A549 (cell line): ENCODE data around the gene PRTN3. TPM values are rescaled to one million over a fixed set of nuclear protein-coding genes. Genes with fewer than 3 reads are reported as not detected.

Experiments used
- ATAC-seq, 2 experiments: fragments of 200-7000 bp in 1 of 2; fragments of >200 bp in 1 of 2; cut with Nextera tagmentation in 1 of 2; cut with Tn5 transposase in 1 of 2; 3 replicates each; pipeline versions ENCODE4 v1.8.0 to v1.9.1; 2018 to 2020; ENCODE audit warnings: mild to moderate bottlenecking in 1 of 2, moderate library complexity in 1 of 2
- CTCF ChIA-PET: fragments of 300-600 bp; sonication (Branson Sonifier 250); formaldehyde crosslinking; extraction: SDS; loops from one replicate; lab custom pipeline; 2021; ENCODE audit warnings: antibody characterized with exemption, inconsistent platforms; lab: Yijun Ruan, JAX
- POLR2A ChIA-PET: fragments of 350-600 bp; formaldehyde crosslinking; extraction: SDS; loops from one replicate; lab custom pipeline; 2021; ENCODE audit warnings: antibody characterized with exemption, inconsistent platforms; lab: Yijun Ruan, JAX
- DNase-seq, 2 experiments: peaks; one replicate each; pipeline versions ENCODE4 v3.0.0 to v3.0.0-alpha.2; 2011 to 2016; ENCODE audit warnings: low read depth in 1 of 2, low spot score in 1 of 2
- FAIRE-seq: peaks from 2 replicates; lab custom pipeline; 2011; peaks lifted over from hg19 to GRCh38; lab: Jason Lieb, UNC
- H3K27ac ChIP-seq, 2 experiments: fragments of >200 bp; sonication (Bioruptor Twin); formaldehyde crosslinking; 3 replicates each; pipeline ENCODE4 v1.5.1; 2016 to 2017
- H3K4me1 ChIP-seq: fragments of >200 bp; sonication (Bioruptor Twin); formaldehyde crosslinking; 3 replicates; pipeline ENCODE4 v1.6.1; 2016
- H3K4me2 ChIP-seq: fragments of >200 bp; sonication (Bioruptor Twin); formaldehyde crosslinking; 3 replicates; pipeline ENCODE4 v1.6.1; 2016
- H3K4me3 ChIP-seq: fragments of >200 bp; sonication (Bioruptor Twin); formaldehyde crosslinking; 3 replicates; pipeline ENCODE4 v1.5.1; 2016
- H3K9me3 ChIP-seq: fragments of >200 bp; sonication (Bioruptor Twin); formaldehyde crosslinking; 3 replicates; pipeline ENCODE4 v1.6.1; 2016
- BHLHE40 ChIP-seq: IDR thresholded peaks from 2 replicates; pipeline ENCODE4 v1.6.1; 2012; ENCODE audit warnings: low read depth, low read length, inconsistent platforms
- CBX8 ChIP-seq: fragments of 200-600 bp; sonication (generic); IDR thresholded peaks from 2 replicates; pipeline ENCODE4 v1.6.1; 2016
- EP300 ChIP-seq, 2 experiments: fragments of >200 bp; sonication (Bioruptor Twin); formaldehyde crosslinking; IDR thresholded peaks; 2 replicates in 1 of 2; 3 replicates in 1 of 2; pipeline ENCODE4 v1.6.1; 2016 to 2017
- FOSB ChIP-seq: fragments of 250-450 bp; sonication (Bioruptor Pico); IDR thresholded peaks from 2 replicates; pipeline ENCODE4 v1.5.0; 2020; ENCODE audit warnings: mild to moderate bottlenecking, moderate library complexity
- FOXS1 ChIP-seq: fragments of 250-450 bp; sonication (Bioruptor Pico); IDR thresholded peaks from 2 replicates; pipeline ENCODE4 v1.5.0; 2020; ENCODE audit warnings: mild to moderate bottlenecking, moderate library complexity
- GATA3 ChIP-seq: IDR thresholded peaks from 2 replicates; pipeline ENCODE4 v1.6.1; 2012; ENCODE audit warnings: borderline replicate concordance
- HOXA7 ChIP-seq: fragments of 250-450 bp; sonication (Bioruptor Pico); IDR thresholded peaks from 2 replicates; pipeline ENCODE4 v1.5.0; 2020; ENCODE audit warnings: mild to moderate bottlenecking, moderate library complexity
- HOXB13 ChIP-seq: fragments of 250-450 bp; sonication (Bioruptor Pico); IDR thresholded peaks from 2 replicates; pipeline ENCODE4 v1.5.0; 2020; ENCODE audit warnings: low read depth, mild to moderate bottlenecking, moderate library complexity
- KDM5A ChIP-seq: fragments of 200-600 bp; sonication (generic); IDR thresholded peaks from 2 replicates; pipeline ENCODE4 v1.6.1; 2016; ENCODE audit warnings: antibody characterized with exemption, mild to moderate bottlenecking
- MYC ChIP-seq: IDR thresholded peaks from 2 replicates; pipeline ENCODE4 v1.6.1; 2012; ENCODE audit warnings: mild to moderate bottlenecking, inconsistent platforms, low read length, improper control_type of control experiment, borderline replicate concordance
- NPAS2 ChIP-seq: fragments of 250-450 bp; sonication (Bioruptor Pico); IDR thresholded peaks from 2 replicates; pipeline ENCODE4 v1.8.0; 2022; ENCODE audit warnings: mild to moderate bottlenecking, moderate library complexity, borderline replicate concordance
- PHF8 ChIP-seq: fragments of 200-600 bp; sonication (generic); IDR thresholded peaks from 2 replicates; pipeline ENCODE4 v1.6.1; 2016; ENCODE audit warnings: low read depth, mild to moderate bottlenecking, antibody characterized with exemption, moderate library complexity, borderline replicate concordance
- POLR2A ChIP-seq: IDR thresholded peaks from 2 replicates; pipeline ENCODE4 v1.6.1; 2012; ENCODE audit warnings: mild to moderate bottlenecking, low read length
- POLR2AphosphoS2 ChIP-seq: conservative IDR thresholded peaks from 2 replicates; pipeline ENCODE4 v1.6.1; 2012; ENCODE audit warnings: low read length, improper control_type of control experiment, inconsistent platforms
- RCOR1 ChIP-seq: fragments of 150-350 bp; IDR thresholded peaks from 2 replicates; pipeline ENCODE4 v1.6.1; 2014; ENCODE audit warnings: antibody characterized with exemption, low read length, low read depth
- SREBF2 ChIP-seq: fragments of 450-650 bp; IDR thresholded peaks from 2 replicates; pipeline ENCODE4 v1.6.1; 2014; ENCODE audit warnings: mild to moderate bottlenecking, moderate library complexity
- WGBS: methylation state at CpG from one replicate; pipeline ENCODE4 v1.1.6; 2017; ENCODE audit errors: missing lambda C conversion rate; 5-methylcytosine and 5-hydroxymethylcytosine counted together
- polyA plus RNA-seq, 4 experiments: library from polyadenylated mRNA; depleted of rRNA in 3 of 4; stranded (reverse); fragments of >200 nt; fragmentation: RNase III in 1 of 4; extraction: RNeasy Plus Mini Kit Qiagen cat#74134 plus additional on column Dnase treatment in 1 of 4; gene quantifications; 2 replicates in 3 of 4; 3 replicates in 1 of 4; pipeline ENCODE4 v1.2.3, GENCODE V29; 2011 to 2017
- TF ChIP-seq, protein P1 (sequence below): fragments of 150-350 bp; IDR thresholded peaks from 2 replicates; pipeline ENCODE4 v1.6.1; 2014; ENCODE audit warnings: low read depth, mild to moderate bottlenecking, low read length
- TF ChIP-seq, protein P2 (sequence below): fragments of >200 bp; sonication (Bioruptor Twin); formaldehyde crosslinking; IDR thresholded peaks from 3 replicates; pipeline ENCODE4 v1.6.1; 2016
- TF ChIP-seq, protein P3 (sequence below): IDR thresholded peaks from 2 replicates; pipeline ENCODE4 v1.6.1; 2012
- TF ChIP-seq, protein P4 (sequence below): fragments of 450-650 bp; IDR thresholded peaks from 2 replicates; pipeline ENCODE4 v1.6.1; 2014; ENCODE audit warnings: antibody characterized with exemption
- TF ChIP-seq, protein P5 (sequence below): IDR thresholded peaks from 2 replicates; pipeline ENCODE4 v1.6.1; 2012

The PRTN3 gene
- polyA plus RNA-seq, 2 of the 4 experiments (the other 2 are of a cell fraction): 0.21 to 0.39 TPM

DNA sequence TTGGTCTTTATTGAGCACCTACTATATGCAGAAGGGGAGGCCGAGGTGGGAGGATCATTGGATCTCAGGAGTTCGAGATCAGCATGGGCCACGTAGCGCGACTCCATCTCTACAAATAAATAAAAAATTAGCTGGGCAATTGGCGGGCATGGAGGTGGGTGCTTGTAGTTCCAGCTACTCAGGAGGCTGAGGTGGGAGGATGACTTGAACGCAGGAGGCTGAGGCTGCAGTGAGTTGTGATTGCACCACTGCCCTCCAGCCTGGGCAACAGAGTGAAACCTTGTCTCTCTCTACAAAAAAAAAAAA, 22.5 kb downstream of the PRTN3 start:
- 92% methylated on average over 7 of the region's 7 CpGs for WGBS
- Histone ChIP-seq H3K9me3 (no peaks in the 10 kb centered on the region), H3K4me1 (peaks cover 19% of the 10 kb centered on the region), H3K27ac (no peak overlapping the region), H3K4me3 (no peak overlapping the region), H3K4me2 (no peak overlapping the region)
- FAIRE-seq (no peak), ATAC-seq (no peak), DNase-seq (no peak)
- ChIA-PET POLR2A (no interaction called here), CTCF (interaction anchor here (0.6 to 1.1 kb wide), 3 partner anchors 14 to 168 kb away, joined by 3 to 4 read pairs (median 3); no protein-coding TSS in a partner anchor)
- no peak for TF ChIP-seq CBX8
- no peak for TF ChIP-seq NPAS2
- no peak for TF ChIP-seq RCOR1
- TF ChIP-seq, protein P1, sequence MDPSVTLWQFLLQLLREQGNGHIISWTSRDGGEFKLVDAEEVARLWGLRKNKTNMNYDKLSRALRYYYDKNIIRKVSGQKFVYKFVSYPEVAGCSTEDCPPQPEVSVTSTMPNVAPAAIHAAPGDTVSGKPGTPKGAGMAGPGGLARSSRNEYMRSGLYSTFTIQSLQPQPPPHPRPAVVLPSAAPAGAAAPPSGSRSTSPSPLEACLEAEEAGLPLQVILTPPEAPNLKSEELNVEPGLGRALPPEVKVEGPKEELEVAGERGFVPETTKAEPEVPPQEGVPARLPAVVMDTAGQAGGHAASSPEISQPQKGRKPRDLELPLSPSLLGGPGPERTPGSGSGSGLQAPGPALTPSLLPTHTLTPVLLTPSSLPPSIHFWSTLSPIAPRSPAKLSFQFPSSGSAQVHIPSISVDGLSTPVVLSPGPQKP: no peak
- TF ChIP-seq, protein P2, sequence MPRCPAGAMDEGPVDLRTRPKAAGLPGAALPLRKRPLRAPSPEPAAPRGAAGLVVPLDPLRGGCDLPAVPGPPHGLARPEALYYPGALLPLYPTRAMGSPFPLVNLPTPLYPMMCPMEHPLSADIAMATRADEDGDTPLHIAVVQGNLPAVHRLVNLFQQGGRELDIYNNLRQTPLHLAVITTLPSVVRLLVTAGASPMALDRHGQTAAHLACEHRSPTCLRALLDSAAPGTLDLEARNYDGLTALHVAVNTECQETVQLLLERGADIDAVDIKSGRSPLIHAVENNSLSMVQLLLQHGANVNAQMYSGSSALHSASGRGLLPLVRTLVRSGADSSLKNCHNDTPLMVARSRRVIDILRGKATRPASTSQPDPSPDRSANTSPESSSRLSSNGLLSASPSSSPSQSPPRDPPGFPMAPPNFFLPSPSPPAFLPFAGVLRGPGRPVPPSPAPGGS: no peak
- TF ChIP-seq, protein P3, sequence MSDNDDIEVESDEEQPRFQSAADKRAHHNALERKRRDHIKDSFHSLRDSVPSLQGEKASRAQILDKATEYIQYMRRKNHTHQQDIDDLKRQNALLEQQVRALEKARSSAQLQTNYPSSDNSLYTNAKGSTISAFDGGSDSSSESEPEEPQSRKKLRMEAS: no peak
- no peak for TF ChIP-seq MYC
- no peak for TF ChIP-seq HOXA7 (CRISPR knock-in tag)
- TF ChIP-seq, protein P4, sequence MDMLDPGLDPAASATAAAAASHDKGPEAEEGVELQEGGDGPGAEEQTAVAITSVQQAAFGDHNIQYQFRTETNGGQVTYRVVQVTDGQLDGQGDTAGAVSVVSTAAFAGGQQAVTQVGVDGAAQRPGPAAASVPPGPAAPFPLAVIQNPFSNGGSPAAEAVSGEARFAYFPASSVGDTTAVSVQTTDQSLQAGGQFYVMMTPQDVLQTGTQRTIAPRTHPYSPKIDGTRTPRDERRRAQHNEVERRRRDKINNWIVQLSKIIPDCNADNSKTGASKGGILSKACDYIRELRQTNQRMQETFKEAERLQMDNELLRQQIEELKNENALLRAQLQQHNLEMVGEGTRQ: no peak
- no peak for TF ChIP-seq KDM5A
- TF ChIP-seq SREBF2: no peak
- no peak for TF ChIP-seq POLR2AphosphoS2
- TF ChIP-seq HOXB13: no peak
- TF ChIP-seq POLR2A: no peak

DNA sequence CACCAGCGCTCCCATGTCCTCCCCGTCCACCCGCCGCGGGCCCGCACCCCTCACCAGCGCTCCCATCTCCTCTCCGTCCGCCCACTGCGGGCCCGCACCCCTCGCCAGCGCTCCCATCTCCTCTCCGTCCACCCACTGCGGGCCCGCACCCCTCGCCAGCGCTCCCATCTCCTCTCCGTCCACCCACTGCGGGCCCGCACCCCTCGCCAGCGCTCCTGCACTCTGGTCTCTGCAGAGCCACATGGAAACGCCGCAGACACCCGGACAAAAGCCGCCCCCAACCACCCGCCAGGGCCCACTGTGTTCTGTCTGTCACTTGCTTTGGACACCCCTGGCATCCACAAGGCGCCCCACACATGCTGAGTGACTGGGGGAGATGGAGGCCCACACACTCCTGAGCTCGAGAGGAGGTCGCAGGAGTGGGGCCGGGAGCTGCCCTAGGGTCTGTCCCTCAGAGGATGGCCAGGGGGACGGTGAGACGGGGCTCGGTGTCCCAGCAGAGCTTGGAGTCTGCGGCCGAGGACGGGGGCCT, 26.0 kb downstream of the PRTN3 start:
- WGBS: 82% methylated on average over 12 of the region's 38 CpGs
- no peak for TF ChIP-seq FOSB (CRISPR knock-in tag)
- no peak for TF ChIP-seq EP300 (IDR thresholded peaks at IDR 0.05)
- TF ChIP-seq FOXS1 (CRISPR knock-in tag): no peak
- TF ChIP-seq PHF8: no peak
- TF ChIP-seq BHLHE40: no peak
- Histone ChIP-seq H3K4me3 (no peak overlapping the region), H3K9me3 (no peaks in the 10 kb centered on the region), H3K4me2 (no peak overlapping the region), H3K4me1 (peaks cover 34% of the 10 kb centered on the region), H3K27ac (no peak overlapping the region; a peak in 1 of 6 replicates)
- ATAC-seq (no peak), DNase-seq (no peak), FAIRE-seq (no peak)
- ChIA-PET CTCF (interaction anchor here (3.1 kb wide), 1 partner anchor 10 kb away, joined by 13 read pairs; no protein-coding TSS in a partner anchor), POLR2A (no interaction called here)

DNA sequence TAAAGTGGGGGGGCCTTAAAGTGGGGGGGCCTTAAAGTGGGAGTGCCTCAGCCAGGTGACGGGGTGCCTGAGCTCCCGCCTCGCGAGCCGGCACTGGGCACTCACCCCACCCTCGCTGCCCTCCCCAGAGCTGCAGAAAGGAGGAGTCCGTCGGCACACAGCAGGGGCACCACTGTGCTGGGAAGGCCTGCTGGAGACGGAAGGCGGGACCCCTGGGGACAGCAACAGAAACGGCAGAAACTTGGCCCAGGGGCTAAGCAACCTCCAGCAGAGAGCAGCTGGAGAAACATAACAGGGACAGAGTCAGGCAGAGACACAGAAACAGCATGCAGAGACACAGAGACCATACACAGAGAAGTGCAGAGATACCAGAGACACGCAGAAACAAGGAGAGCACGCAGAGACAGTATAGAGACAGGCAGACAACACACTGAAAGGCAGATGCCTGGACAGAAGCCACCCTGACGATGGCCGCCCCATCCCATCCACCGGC, 26.5 kb downstream of the PRTN3 start:
- no peak for FAIRE-seq
- POLR2A ChIA-PET: no interaction called here
- no peak overlapping the region for H3K4me3 ChIP-seq
- CTCF ChIA-PET: interaction anchor here (1.0 to 3.1 kb wide), 2 partner anchors 8 to 10 kb away, joined by 5 to 13 read pairs; partner anchors contain the start of gene CFD
- TF ChIP-seq GATA3: no peak
- TF ChIP-seq, protein P5, sequence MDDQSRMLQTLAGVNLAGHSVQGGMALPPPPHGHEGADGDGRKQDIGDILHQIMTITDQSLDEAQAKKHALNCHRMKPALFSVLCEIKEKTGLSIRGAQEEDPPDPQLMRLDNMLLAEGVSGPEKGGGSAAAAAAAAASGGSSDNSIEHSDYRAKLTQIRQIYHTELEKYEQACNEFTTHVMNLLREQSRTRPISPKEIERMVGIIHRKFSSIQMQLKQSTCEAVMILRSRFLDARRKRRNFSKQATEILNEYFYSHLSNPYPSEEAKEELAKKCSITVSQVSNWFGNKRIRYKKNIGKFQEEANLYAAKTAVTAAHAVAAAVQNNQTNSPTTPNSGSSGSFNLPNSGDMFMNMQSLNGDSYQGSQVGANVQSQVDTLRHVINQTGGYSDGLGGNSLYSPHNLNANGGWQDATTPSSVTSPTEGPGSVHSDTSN: peak; percentile 40; the same call in 1 of the 2 replicates
- TF ChIP-seq, all 56 proteins: peak for 1
- DNase-seq (no peak), ATAC-seq (no peak)
- H3K4me2 ChIP-seq: no peak overlapping the region
- 70% methylated on average over 5 of the region's 16 CpGs for WGBS
- H3K27ac ChIP-seq: peak overlapping the region in 1 of 2 experiments; percentile 95; a peak in 2 of 6 replicates
- no peaks in the 10 kb centered on the region for H3K9me3 ChIP-seq
- peaks cover 39% of the 10 kb centered on the region for H3K4me1 ChIP-seq
